AG04450 (cell line): ENCODE data around the gene NPLOC4. TPM values are rescaled to one million over a fixed set of nuclear protein-coding genes. Genes with fewer than 3 reads are reported as not detected.

Experiments
- CTCF ChIA-PET: fragments of 300-600, 350-600 bp; formaldehyde crosslinking; extraction: SDS; loops from one replicate; lab custom pipeline; 2022; ENCODE audit warnings: antibody characterized with exemption, inconsistent platforms; lab: Charles Lee
- POLR2A ChIA-PET: fragments of 350-600 bp; formaldehyde crosslinking; extraction: SDS; loops from one replicate; lab custom pipeline; 2021; ENCODE audit warnings: antibody characterized with exemption, inconsistent platforms; lab: Yijun Ruan, JAX
- DNase-seq: peaks from one replicate; pipeline ENCODE4 v3.0.0-alpha.2; 2011; ENCODE audit warnings: low read depth, low spot score
- H3K27ac ChIP-seq: one replicate; pipeline ENCODE4 v1.5.1; 2012; ENCODE audit warnings: low read depth, low read length, control low read depth
- H3K27me3 ChIP-seq: one replicate; pipeline ENCODE4 v1.6.0; 2012; ENCODE audit warnings: low read length; ENCODE audit not compliant: control insufficient read depth, insufficient read depth
- H3K4me3 ChIP-seq: 2 replicates; pipeline ENCODE4 v1.5.1; 2011; ENCODE audit warnings: mild to moderate bottlenecking, low read depth, low read length, control low read depth
- H3K9me3 ChIP-seq: 2 replicates; pipeline ENCODE4 v1.5.1; 2012; ENCODE audit warnings: low read length; ENCODE audit not compliant: control insufficient read depth, insufficient read depth
- polyA plus RNA-seq: library from polyadenylated mRNA; depleted of rRNA; stranded (reverse); fragments of >200 nt; gene quantifications from 2 replicates; pipeline ENCODE4 v1.2.3, GENCODE V29; 2011
- TF ChIP-seq, protein P1 (sequence below): IDR thresholded peaks from 2 replicates; pipeline ENCODE4 v1.5.1; 2011; ENCODE audit warnings: low read depth, low read length, control low read depth, inconsistent platforms

Gene NPLOC4
- polyA plus RNA-seq, 1 experiment = 66.5 TPM

DNA sequence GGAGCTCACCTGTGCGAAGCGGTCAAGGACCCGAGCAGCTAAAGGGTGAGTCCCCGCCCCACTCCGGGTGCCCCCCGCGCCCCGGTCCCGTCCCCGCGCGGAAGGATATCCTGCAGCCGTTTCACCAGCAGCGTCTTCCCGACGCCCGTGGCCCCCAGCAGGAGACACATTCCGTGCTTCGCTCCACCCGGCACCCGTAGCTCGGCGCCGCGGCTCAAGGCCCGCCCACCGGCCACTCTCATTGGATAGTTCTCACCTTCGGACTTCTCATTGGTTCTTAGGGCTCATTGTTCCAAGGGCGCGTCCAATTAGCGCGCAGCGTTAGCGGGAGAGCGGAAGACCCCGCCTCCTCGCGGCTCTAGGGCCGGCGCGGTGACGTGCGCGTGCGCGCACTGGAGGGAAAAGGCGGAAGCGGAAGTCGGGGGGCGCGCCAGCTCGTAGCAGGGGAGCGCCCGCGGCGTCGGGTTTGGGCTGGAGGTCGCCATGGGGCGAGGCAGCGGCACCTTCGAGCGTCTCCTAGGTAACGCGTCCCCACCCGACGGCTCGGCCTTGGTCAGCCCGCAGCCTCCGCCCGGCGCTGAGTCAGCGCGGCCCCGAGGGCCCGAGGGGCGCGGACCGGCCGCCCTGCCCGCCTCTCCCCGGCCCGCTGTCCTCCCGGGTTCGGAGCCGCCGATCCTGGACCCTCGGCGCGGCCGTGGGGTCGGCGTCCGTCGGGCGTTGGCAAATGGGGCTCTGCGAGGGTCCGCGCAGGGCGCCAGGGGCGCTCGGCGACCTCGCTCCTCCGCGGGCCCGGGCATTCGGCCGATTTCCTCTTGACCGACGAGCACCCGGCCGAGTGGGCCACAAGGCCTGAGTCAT is 46.9 kb upstream of the NPLOC4 start, which contains the start of the genes ARL16 and HGS:
ARL16 (minus strand) TSS at position 214 of the 858 bp plus-strand sequence; CDS start at position 170, 44 bp downstream.
HGS (plus strand) TSS at position 428 of the 858 bp plus-strand sequence; CDS start at position 484, 56 bp downstream.
- POLR2A ChIA-PET = interaction anchor here (0.6 to 3.4 kb wide), 15 partner anchors 8 to 679 kb away, joined by 3 to 35 read pairs (median 3); partner anchors contain the start of genes ACTG1, CCDC137, MRPL12 and NPLOC4
- H3K4me3 ChIP-seq = peak within 1 kb of the TSS; percentile 92

DNA sequence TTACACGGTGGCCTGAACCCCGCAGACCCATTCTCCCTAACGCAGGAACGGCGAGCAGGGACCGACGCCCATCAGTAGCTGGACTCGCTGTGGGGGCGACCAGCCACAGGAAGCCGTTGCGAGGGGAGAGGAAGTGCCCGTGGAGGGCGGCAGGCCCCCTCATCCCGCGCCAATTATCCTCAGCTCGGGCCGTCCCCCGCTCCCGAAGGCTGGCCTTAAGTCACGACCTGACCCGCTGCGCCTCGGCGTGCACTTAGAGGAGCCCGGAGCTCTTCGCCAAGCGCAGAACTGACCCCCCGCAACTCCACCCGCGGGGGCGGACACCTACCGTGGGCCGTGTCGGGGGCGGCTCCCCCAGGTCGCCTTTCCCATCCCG is 46.3 kb upstream of the NPLOC4 start:
- no peaks in the 10 kb centered on the region for H3K27me3 ChIP-seq
- H3K27ac ChIP-seq = peak overlapping the region; percentile 65
- H3K9me3 ChIP-seq = no peaks in the 10 kb centered on the region; the same call in 1 of the 2 replicates
- TF ChIP-seq, protein P1, sequence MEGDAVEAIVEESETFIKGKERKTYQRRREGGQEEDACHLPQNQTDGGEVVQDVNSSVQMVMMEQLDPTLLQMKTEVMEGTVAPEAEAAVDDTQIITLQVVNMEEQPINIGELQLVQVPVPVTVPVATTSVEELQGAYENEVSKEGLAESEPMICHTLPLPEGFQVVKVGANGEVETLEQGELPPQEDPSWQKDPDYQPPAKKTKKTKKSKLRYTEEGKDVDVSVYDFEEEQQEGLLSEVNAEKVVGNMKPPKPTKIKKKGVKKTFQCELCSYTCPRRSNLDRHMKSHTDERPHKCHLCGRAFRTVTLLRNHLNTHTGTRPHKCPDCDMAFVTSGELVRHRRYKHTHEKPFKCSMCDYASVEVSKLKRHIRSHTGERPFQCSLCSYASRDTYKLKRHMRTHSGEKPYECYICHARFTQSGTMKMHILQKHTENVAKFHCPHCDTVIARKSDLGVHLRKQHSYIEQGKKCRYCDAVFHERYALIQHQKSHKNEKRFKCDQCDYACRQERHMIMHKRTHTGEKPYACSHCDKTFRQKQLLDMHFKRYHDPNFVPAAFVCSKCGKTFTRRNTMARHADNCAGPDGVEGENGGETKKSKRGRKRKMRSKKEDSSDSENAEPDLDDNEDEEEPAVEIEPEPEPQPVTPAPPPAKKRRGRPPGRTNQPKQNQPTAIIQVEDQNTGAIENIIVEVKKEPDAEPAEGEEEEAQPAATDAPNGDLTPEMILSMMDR = no peak
- ChIA-PET POLR2A (interaction anchor here (0.6 to 3.4 kb wide), 12 partner anchors 9 to 678 kb away, joined by 3 to 35 read pairs (median 3); partner anchors contain the start of genes CCDC137, MRPL12, NPLOC4 and OXLD1), CTCF (interaction anchor here (1.2 kb wide), 1 partner anchor 82 kb away, joined by 3 read pairs; no protein-coding TSS in a partner anchor)
- no peak for DNase-seq
- peak overlapping the region; percentile 92 for H3K4me3 ChIP-seq

More for the DNA sequence above, 46.9 kb upstream of the NPLOC4 start, which contains the start of the genes ARL16 and HGS:
- Histone ChIP-seq H3K9me3 (no peaks in the 10 kb centered on the region; the same call in 1 of the 2 replicates), H3K27me3 (no peaks in the 10 kb centered on the region), H3K27ac (peak within 1 kb of the TSS; percentile 94)
- TF ChIP-seq, protein P1 = no peak
- CTCF ChIA-PET = interaction anchor here (0.6 to 1.2 kb wide), 2 partner anchors 83 to 599 kb away, joined by 3 read pairs; no protein-coding TSS in a partner anchor
- DNase-seq = peak; percentile 99

DNA sequence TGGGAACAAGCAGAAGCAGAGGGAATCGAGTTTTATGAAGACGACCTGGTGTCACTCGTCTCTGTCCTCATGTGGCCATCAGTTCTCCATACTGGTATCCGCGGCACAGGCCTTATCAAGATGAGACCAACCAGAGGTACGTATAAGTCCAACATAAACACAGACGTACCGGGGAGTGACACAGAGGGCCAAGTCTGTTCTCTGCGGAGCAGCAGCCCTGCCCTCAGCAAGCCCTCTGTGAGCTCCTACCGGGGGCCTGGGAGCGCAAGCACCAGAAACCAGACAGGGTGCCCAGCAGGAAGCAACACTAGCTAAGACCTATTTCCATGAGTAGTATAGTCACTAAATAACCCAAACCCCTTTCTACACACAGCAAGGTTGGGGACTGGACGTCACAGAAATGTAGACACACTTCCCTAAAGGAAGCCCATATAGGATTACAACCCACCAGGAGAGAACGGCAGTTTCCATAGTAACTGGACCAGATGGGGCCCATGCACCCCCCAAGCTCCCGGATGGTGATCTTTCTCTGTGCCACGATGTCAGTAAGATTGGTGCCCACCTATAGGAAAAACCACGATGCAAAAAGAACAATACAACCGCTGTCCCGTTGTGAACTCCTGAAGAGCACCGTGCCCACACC is 45.8 kb upstream of the NPLOC4 start:
- Histone ChIP-seq H3K9me3 (no peaks in the 10 kb centered on the region; the same call in 1 of the 2 replicates), H3K27me3 (no peaks in the 10 kb centered on the region), H3K4me3 (peak overlapping the region; percentile 92), H3K27ac (peak overlapping the region; percentile 65)
- POLR2A ChIA-PET = interaction anchor here (0.6 to 3.4 kb wide), 5 partner anchors 17 to 678 kb away, joined by 3 to 35 read pairs (median 7); partner anchors contain the start of genes CCDC137, MRPL12, NPLOC4 and OXLD1
- CTCF ChIA-PET = interaction anchor here (1.2 kb wide), 1 partner anchor 82 kb away, joined by 3 read pairs; no protein-coding TSS in a partner anchor
- no peak for DNase-seq
- TF ChIP-seq, protein P1 = no peak

DNA sequence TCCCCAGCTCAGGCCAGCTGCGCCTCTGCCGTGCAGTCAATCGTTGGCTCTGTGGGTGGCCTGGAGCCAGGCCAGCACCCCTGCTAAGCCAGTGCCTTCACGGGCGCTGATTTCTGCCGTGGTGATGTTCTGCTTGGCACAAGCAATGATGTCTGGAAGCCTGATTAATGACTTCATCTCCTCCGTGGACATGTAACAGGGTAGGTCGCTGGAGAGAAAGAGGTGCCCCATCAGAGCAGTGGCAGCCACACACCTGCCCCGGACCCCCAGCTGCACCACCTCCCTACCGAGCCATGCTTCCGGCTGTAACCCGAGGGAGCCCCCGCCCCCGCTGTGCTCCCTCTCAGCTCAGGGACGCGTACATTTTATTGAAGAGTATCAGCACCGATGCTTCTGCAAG is 44.8 kb upstream of the NPLOC4 start:
- no peak for DNase-seq
- Histone ChIP-seq H3K4me3 (no peak overlapping the region), H3K27ac (no peak overlapping the region), H3K27me3 (no peaks in the 10 kb centered on the region), H3K9me3 (no peaks in the 10 kb centered on the region; the same call in 1 of the 2 replicates)
- POLR2A ChIA-PET = no interaction called here
- CTCF ChIA-PET = no interaction called here
- TF ChIP-seq, protein P1 = no peak
